Measurements from ENCODE around the gene DOK6. TPM values are rescaled to one million over a fixed set of nuclear protein-coding genes. Genes with fewer than 3 reads are reported as not detected.

DOK6 gene
- total RNA-seq, 1 donor from 2014 or later: 19.7 TPM

- H3K27ac Mint-ChIP-seq (ENCODE audit: unreplicated experiment): no peak overlapping the region
These were observed 389.1 kb downstream of the DOK6 start for GRCh38 chr18:69789794-69790193.

GRCh38 chr18:69790649-69791048 is 390.0 kb downstream of the DOK6 start:
- Mint-ChIP-seq H3K9me3 (ENCODE audit: unreplicated experiment) (no peaks in the 10 kb centered on the region), H3K4me3 (ENCODE audit: unreplicated experiment) (no peak overlapping the region), H3K27ac (ENCODE audit: unreplicated experiment) (no peak overlapping the region), H3K27me3 (ENCODE audit: unreplicated experiment) (no peaks in the 10 kb centered on the region), H3K4me1 (ENCODE audit: low read depth, unreplicated experiment) (no peaks in the 10 kb centered on the region), H3K36me3 (ENCODE audit: unreplicated experiment) (no peaks in the 10 kb centered on the region)
- no peak for DNase-seq
- TF ChIP-seq CTCF (IDR thresholded peaks at IDR 0.05; ENCODE audit: partially characterized antibody, unreplicated experiment): no peak

More at GRCh38 chr18:69789794-69790193, 389.1 kb downstream of the DOK6 start:
- Mint-ChIP-seq H3K4me3 (ENCODE audit: unreplicated experiment) (no peak overlapping the region), H3K27me3 (ENCODE audit: unreplicated experiment) (no peaks in the 10 kb centered on the region), H3K4me1 (ENCODE audit: low read depth, unreplicated experiment) (no peaks in the 10 kb centered on the region), H3K36me3 (ENCODE audit: unreplicated experiment) (no peaks in the 10 kb centered on the region), H3K9me3 (ENCODE audit: unreplicated experiment) (no peaks in the 10 kb centered on the region)
- no peak for TF ChIP-seq CTCF (IDR thresholded peaks at IDR 0.05; ENCODE audit: partially characterized antibody, unreplicated experiment)
- DNase-seq: no peak

GRCh38 chr18:69795791-69796190 is 395.1 kb downstream of the DOK6 start:
- no peak for DNase-seq
- Mint-ChIP-seq H3K36me3 (ENCODE audit: unreplicated experiment) (no peaks in the 10 kb centered on the region), H3K4me3 (ENCODE audit: unreplicated experiment) (no peak overlapping the region), H3K4me1 (ENCODE audit: low read depth, unreplicated experiment) (no peaks in the 10 kb centered on the region), H3K9me3 (ENCODE audit: unreplicated experiment) (no peaks in the 10 kb centered on the region), H3K27me3 (ENCODE audit: unreplicated experiment) (no peaks in the 10 kb centered on the region), H3K27ac (ENCODE audit: unreplicated experiment) (no peak overlapping the region)
- TF ChIP-seq CTCF (IDR thresholded peaks at IDR 0.05; ENCODE audit: partially characterized antibody, unreplicated experiment): no peak

- Mint-ChIP-seq H3K9me3 (ENCODE audit: unreplicated experiment) (no peaks in the 10 kb centered on the region), H3K4me1 (ENCODE audit: low read depth, unreplicated experiment) (no peaks in the 10 kb centered on the region), H3K27ac (ENCODE audit: unreplicated experiment) (no peak overlapping the region), H3K27me3 (ENCODE audit: unreplicated experiment) (no peaks in the 10 kb centered on the region), H3K36me3 (ENCODE audit: unreplicated experiment) (no peaks in the 10 kb centered on the region), H3K4me3 (ENCODE audit: unreplicated experiment) (no peak overlapping the region)
- no peak for DNase-seq
- no peak for TF ChIP-seq CTCF (IDR thresholded peaks at IDR 0.05; ENCODE audit: partially characterized antibody, unreplicated experiment)
These were observed 404.3 kb downstream of the DOK6 start for GRCh38 chr18:69804776-69805501.

GRCh38 chr18:69808399-69808798 is 407.7 kb downstream of the DOK6 start:
- Mint-ChIP-seq H3K4me1 (ENCODE audit: low read depth, unreplicated experiment) (no peaks in the 10 kb centered on the region), H3K4me3 (ENCODE audit: unreplicated experiment) (no peak overlapping the region), H3K36me3 (ENCODE audit: unreplicated experiment) (no peaks in the 10 kb centered on the region), H3K27ac (ENCODE audit: unreplicated experiment) (no peak overlapping the region), H3K9me3 (ENCODE audit: unreplicated experiment) (no peaks in the 10 kb centered on the region), H3K27me3 (ENCODE audit: unreplicated experiment) (no peaks in the 10 kb centered on the region)
- no peak for DNase-seq
- TF ChIP-seq CTCF (IDR thresholded peaks at IDR 0.05; ENCODE audit: partially characterized antibody, unreplicated experiment): no peak
